HEK293 (cell line): ENCODE data around the gene CNOT4.

ENCODE experiments used
- CTCF ChIA-PET: fragments of 350-600 bp; formaldehyde crosslinking; extraction: SDS; loops from one replicate; lab custom pipeline; 2021; ENCODE audit warnings: antibody characterized with exemption; lab: Yijun Ruan, JAX
- POLR2A ChIA-PET: fragments of 300-600 bp; formaldehyde crosslinking; extraction: SDS; loops from one replicate; lab custom pipeline; 2020; ENCODE audit warnings: antibody characterized with exemption, inconsistent platforms; lab: Yijun Ruan, JAX
- H3K27ac ChIP-seq: fragments of 200-500 bp; sonication (Bioruptor generic); 2 replicates; pipeline ENCODE4 v1.5.1; 2014; ENCODE audit warnings: low read depth, low read length, control low read depth, inconsistent platforms; ENCODE audit errors: extremely low read depth
- H3K36me3 ChIP-seq, 2 experiments: fragments of 200-500 bp in 1 of 2; sonication (Bioruptor generic) in 1 of 2; 1 replicate in 1 of 2; 2 replicates in 1 of 2; pipeline ENCODE4 v1.5.1; 2014 to 2017; ENCODE audit warnings: inconsistent platforms in 2 of 2, low read length in 2 of 2; ENCODE audit not compliant: control insufficient read depth in 2 of 2, insufficient read depth in 1 of 2
- H3K4me1 ChIP-seq: fragments of 200-500 bp; sonication (Bioruptor generic); 2 replicates; pipeline ENCODE4 v1.5.1; 2014; ENCODE audit warnings: mild to moderate bottlenecking, low read length, inconsistent platforms; ENCODE audit not compliant: control insufficient read depth, insufficient read depth
- H3K4me3 ChIP-seq: 2 replicates; pipeline ENCODE4 v1.5.1; 2011; ENCODE audit warnings: low read depth, mild to moderate bottlenecking, control low read depth, low read length, moderate library complexity
- H3K9me3 ChIP-seq: fragments of 200-500 bp; sonication (Bioruptor generic); 2 replicates; pipeline ENCODE4 v1.5.1; 2014; ENCODE audit warnings: low read depth, low read length, inconsistent platforms; ENCODE audit not compliant: control insufficient read depth, insufficient read depth
- GLI4 ChIP-seq: fragments of 450-650 bp; formaldehyde crosslinking; IDR thresholded peaks from 2 replicates; pipeline ENCODE4 v1.5.1; 2016; ENCODE audit warnings: missing biosample characterization, missing genetic modification characterization
- KLF8 ChIP-seq: fragments of 450-650 bp; formaldehyde crosslinking; IDR thresholded peaks from 2 replicates; pipeline ENCODE4 v1.5.1; 2016; ENCODE audit warnings: missing biosample characterization, missing genetic modification characterization
- OVOL3 ChIP-seq: fragments of 450-650 bp; formaldehyde crosslinking; IDR thresholded peaks from 2 replicates; pipeline ENCODE4 v1.5.1; 2016; ENCODE audit warnings: missing biosample characterization, missing genetic modification characterization
- SCRT1 ChIP-seq: fragments of 450-650 bp; formaldehyde crosslinking; IDR thresholded peaks from 2 replicates; pipeline ENCODE4 v1.5.1; 2016; ENCODE audit warnings: missing biosample characterization, missing genetic modification characterization, borderline replicate concordance
- SCRT2 ChIP-seq: fragments of 450-650 bp; formaldehyde crosslinking; IDR thresholded peaks from 2 replicates; pipeline ENCODE4 v1.5.1; 2016; ENCODE audit warnings: missing biosample characterization, missing genetic modification characterization
- SP3 ChIP-seq: fragments of 450-650 bp; formaldehyde crosslinking; IDR thresholded peaks from 2 replicates; pipeline ENCODE4 v1.5.1; 2016; ENCODE audit warnings: missing biosample characterization, missing genetic modification characterization
- SP7 ChIP-seq: fragments of 450-650 bp; formaldehyde crosslinking; IDR thresholded peaks from 2 replicates; pipeline ENCODE4 v1.5.1; 2016; ENCODE audit warnings: missing biosample characterization, missing genetic modification characterization
- ZNF146 ChIP-seq: fragments of 450-650 bp; formaldehyde crosslinking; IDR thresholded peaks from 2 replicates; pipeline ENCODE4 v1.5.1; 2016; ENCODE audit warnings: missing biosample characterization, missing genetic modification characterization
- ZNF169 ChIP-seq: fragments of 450-650 bp; formaldehyde crosslinking; IDR thresholded peaks from 2 replicates; pipeline ENCODE4 v1.5.1; 2016; ENCODE audit warnings: missing biosample characterization, missing genetic modification characterization
- ZNF280D ChIP-seq: fragments of 450-650 bp; formaldehyde crosslinking; IDR thresholded peaks from 2 replicates; pipeline ENCODE4 v1.5.1; 2016; ENCODE audit warnings: missing biosample characterization, missing genetic modification characterization
- ZNF488 ChIP-seq: fragments of 450-650 bp; formaldehyde crosslinking; IDR thresholded peaks from 2 replicates; pipeline ENCODE4 v1.5.1; 2016; ENCODE audit warnings: missing biosample characterization, missing genetic modification characterization
- ZNF501 ChIP-seq: fragments of 450-650 bp; formaldehyde crosslinking; IDR thresholded peaks from 2 replicates; pipeline ENCODE4 v1.5.1; 2016; ENCODE audit warnings: missing biosample characterization, missing genetic modification characterization
- ZNF558 ChIP-seq: fragments of 450-650 bp; formaldehyde crosslinking; IDR thresholded peaks from 2 replicates; pipeline ENCODE4 v1.5.1; 2016; ENCODE audit warnings: missing biosample characterization, missing genetic modification characterization
- ZNF580 ChIP-seq: fragments of 450-650 bp; formaldehyde crosslinking; IDR thresholded peaks from 2 replicates; pipeline ENCODE4 v1.5.1; 2016; ENCODE audit warnings: missing biosample characterization, missing genetic modification characterization
- ZNF600 ChIP-seq: fragments of 450-650 bp; formaldehyde crosslinking; IDR thresholded peaks from 2 replicates; pipeline ENCODE4 v1.5.1; 2016; ENCODE audit warnings: missing biosample characterization, missing genetic modification characterization
- ZNF621 ChIP-seq: fragments of 450-650 bp; formaldehyde crosslinking; IDR thresholded peaks from 2 replicates; pipeline ENCODE4 v1.5.1; 2017; ENCODE audit warnings: missing biosample characterization, missing genetic modification characterization
- ZNF623 ChIP-seq: fragments of 450-650 bp; formaldehyde crosslinking; IDR thresholded peaks from 2 replicates; pipeline ENCODE4 v1.5.1; 2016; ENCODE audit warnings: missing biosample characterization, missing genetic modification characterization
- ZNF692 ChIP-seq: fragments of 450-650 bp; formaldehyde crosslinking; IDR thresholded peaks from 2 replicates; pipeline ENCODE4 v1.5.1; 2016; ENCODE audit warnings: missing biosample characterization, missing genetic modification characterization
- ZNF837 ChIP-seq: fragments of 450-650 bp; formaldehyde crosslinking; IDR thresholded peaks from 2 replicates; pipeline ENCODE4 v1.5.1; 2016; ENCODE audit warnings: missing biosample characterization, missing genetic modification characterization
- TF ChIP-seq, protein P1 (sequence below): fragments of 450-650 bp; formaldehyde crosslinking; IDR thresholded peaks from 2 replicates; pipeline ENCODE4 v1.5.1; 2017; ENCODE audit warnings: missing biosample characterization, missing genetic modification characterization
- TF ChIP-seq, protein P2 (sequence below): fragments of 450-650 bp; formaldehyde crosslinking; IDR thresholded peaks from 2 replicates; pipeline ENCODE4 v1.5.1; 2017; ENCODE audit warnings: missing biosample characterization, missing genetic modification characterization
- TF ChIP-seq, protein P3 (sequence below): fragments of 450-650 bp; IDR thresholded peaks from 2 replicates; pipeline ENCODE4 v1.5.1; 2018; ENCODE audit warnings: missing biosample characterization, mild to moderate bottlenecking, missing genetic modification characterization

The CNOT4 gene

DNA sequence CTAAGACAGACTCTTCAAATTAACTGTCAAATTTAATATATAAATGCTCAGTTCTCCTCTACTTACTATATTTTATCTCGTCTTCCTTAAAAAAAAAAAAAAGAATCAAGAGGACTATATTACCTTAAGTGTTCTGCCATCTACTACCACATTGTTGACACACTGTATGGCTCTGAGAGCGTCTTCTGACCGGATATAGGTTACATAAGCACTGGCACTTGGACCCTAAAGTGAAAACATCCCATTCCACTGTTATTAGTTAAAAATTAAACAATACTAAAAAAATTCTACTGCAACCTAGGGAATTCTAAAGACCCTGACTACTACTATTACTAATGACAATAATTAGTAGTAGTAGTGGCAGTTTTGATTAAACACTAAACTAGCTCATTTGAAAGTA, 95.7 kb downstream of the CNOT4 start (continued):
- TF ChIP-seq ZNF169 (tag by site-specific recombination) (no peak), ZNF837 (tag by site-specific recombination) (no peak), ZNF692 (tag by site-specific recombination) (no peak)

DNA sequence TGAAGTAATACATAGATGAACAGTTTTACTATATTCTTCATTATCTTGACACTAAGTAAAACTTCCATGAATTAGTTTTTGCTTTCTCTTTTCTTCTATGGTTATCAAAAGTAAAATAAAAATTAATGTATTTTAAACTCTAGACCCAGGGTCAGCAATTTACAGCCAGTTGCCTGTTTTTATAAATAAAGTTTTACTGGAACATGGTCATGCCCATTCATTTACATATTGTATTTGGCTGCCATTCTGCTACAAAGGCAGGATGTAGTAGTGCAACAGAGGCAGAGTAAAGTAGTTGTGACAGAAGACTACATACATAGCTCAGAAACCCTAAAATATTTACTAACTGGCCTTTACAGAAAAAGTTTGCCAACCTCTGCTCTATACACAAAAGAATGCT, 98.8 kb downstream of the CNOT4 start:
- H3K27ac ChIP-seq = no peak overlapping the region
- TF ChIP-seq SP3 (tag by site-specific recombination) (no peak), GLI4 (tag by site-specific recombination) (no peak), SP7 (tag by site-specific recombination) (no peak), ZNF280D (tag by site-specific recombination) (no peak), ZNF621 (tag by site-specific recombination) (no peak), KLF8 (tag by site-specific recombination) (no peak), ZNF146 (tag by site-specific recombination) (no peak), SCRT2 (tag by site-specific recombination) (no peak)
- TF ChIP-seq, protein P1, sequence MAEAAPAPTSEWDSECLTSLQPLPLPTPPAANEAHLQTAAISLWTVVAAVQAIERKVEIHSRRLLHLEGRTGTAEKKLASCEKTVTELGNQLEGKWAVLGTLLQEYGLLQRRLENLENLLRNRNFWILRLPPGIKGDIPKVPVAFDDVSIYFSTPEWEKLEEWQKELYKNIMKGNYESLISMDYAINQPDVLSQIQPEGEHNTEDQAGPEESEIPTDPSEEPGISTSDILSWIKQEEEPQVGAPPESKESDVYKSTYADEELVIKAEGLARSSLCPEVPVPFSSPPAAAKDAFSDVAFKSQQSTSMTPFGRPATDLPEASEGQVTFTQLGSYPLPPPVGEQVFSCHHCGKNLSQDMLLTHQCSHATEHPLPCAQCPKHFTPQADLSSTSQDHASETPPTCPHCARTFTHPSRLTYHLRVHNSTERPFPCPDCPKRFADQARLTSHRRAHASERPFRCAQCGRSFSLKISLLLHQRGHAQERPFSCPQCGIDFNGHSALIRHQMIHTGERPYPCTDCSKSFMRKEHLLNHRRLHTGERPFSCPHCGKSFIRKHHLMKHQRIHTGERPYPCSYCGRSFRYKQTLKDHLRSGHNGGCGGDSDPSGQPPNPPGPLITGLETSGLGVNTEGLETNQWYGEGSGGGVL = no peak
- TF ChIP-seq, protein P2, sequence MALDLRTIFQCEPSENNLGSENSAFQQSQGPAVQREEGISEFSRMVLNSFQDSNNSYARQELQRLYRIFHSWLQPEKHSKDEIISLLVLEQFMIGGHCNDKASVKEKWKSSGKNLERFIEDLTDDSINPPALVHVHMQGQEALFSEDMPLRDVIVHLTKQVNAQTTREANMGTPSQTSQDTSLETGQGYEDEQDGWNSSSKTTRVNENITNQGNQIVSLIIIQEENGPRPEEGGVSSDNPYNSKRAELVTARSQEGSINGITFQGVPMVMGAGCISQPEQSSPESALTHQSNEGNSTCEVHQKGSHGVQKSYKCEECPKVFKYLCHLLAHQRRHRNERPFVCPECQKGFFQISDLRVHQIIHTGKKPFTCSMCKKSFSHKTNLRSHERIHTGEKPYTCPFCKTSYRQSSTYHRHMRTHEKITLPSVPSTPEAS (tag by site-specific recombination) = no peak
- TF ChIP-seq, protein P3, sequence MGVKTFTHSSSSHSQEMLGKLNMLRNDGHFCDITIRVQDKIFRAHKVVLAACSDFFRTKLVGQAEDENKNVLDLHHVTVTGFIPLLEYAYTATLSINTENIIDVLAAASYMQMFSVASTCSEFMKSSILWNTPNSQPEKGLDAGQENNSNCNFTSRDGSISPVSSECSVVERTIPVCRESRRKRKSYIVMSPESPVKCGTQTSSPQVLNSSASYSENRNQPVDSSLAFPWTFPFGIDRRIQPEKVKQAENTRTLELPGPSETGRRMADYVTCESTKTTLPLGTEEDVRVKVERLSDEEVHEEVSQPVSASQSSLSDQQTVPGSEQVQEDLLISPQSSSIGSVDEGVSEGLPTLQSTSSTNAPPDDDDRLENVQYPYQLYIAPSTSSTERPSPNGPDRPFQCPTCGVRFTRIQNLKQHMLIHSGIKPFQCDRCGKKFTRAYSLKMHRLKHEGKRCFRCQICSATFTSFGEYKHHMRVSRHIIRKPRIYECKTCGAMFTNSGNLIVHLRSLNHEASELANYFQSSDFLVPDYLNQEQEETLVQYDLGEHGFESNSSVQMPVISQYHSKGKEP (tag by site-specific recombination) = no peak
- H3K9me3 ChIP-seq = no peaks in the 10 kb centered on the region
- no peak overlapping the region for H3K4me3 ChIP-seq
- H3K36me3 ChIP-seq = peaks cover 0 to 6% of the 10 kb centered on the region in 2 experiments; a peak in 1 of 3 replicates
- ChIA-PET POLR2A (no interaction called here), CTCF (no interaction called here)
- H3K4me1 ChIP-seq = no peaks in the 10 kb centered on the region

- TF ChIP-seq ZNF580 (tag by site-specific recombination) = no peak
- TF ChIP-seq ZNF488 (tag by site-specific recombination) = no peak
- TF ChIP-seq ZNF600 (tag by site-specific recombination) = no peak
- TF ChIP-seq ZNF501 (tag by site-specific recombination) = no peak
- TF ChIP-seq SCRT1 (tag by site-specific recombination) = no peak
- TF ChIP-seq ZNF558 (tag by site-specific recombination) = no peak
- TF ChIP-seq ZNF623 (tag by site-specific recombination) = no peak
- TF ChIP-seq OVOL3 = no peak
- TF ChIP-seq, all 188 proteins: peak for 0
- Histone ChIP-seq H3K4me1 (no peaks in the 10 kb centered on the region), H3K36me3 (peaks cover 0 to 6% of the 10 kb centered on the region in 2 experiments; a peak in 1 of 3 replicates), H3K4me3 (no peak overlapping the region), H3K9me3 (no peaks in the 10 kb centered on the region), H3K27ac (no peak overlapping the region)
- ChIA-PET CTCF (interaction anchor here (0.7 to 1.5 kb wide), 3 partner anchors 37 to 148 kb away, joined by 5 to 6 read pairs (median 5); no protein-coding TSS in a partner anchor), POLR2A (no interaction called here)
These were observed 99.4 kb downstream of the CNOT4 start for GRCh38 chr7:135410543-135410942.
